CD4-positive, alpha-beta T cell (primary cell): ENCODE data around the gene FAM222B. TPM values are rescaled to one million over a fixed set of nuclear protein-coding genes. Genes with fewer than 3 reads are reported as not detected.
A peak's percentile ranks its signal among the peaks of the same experiment; 100 is the strongest.

Experiments used
- ATAC-seq: fragments of 200-7000 bp; cut with Tn5 transposase; one replicate; pipeline ENCODE4 v1.10.0; 2022; ENCODE audit warnings: mild to moderate bottlenecking; ENCODE audit not compliant: poor library complexity
- CTCF ChIA-PET: fragments of 350-600 bp; sonication (Branson Sonifier 250); formaldehyde crosslinking; loops from one replicate; lab custom pipeline; 2021; ENCODE audit warnings: antibody characterized with exemption, inconsistent platforms; lab: Charles Lee
- POLR2A ChIA-PET: fragments of 350-600 bp; sonication (Branson Sonifier 250); formaldehyde crosslinking; loops from one replicate; lab custom pipeline; 2021; ENCODE audit warnings: antibody characterized with exemption, inconsistent platforms; lab: Charles Lee
- DNase-seq, 14 experiments: peaks; one replicate each; pipeline ENCODE4 v3.0.0-alpha.2; 2013 to 2020; ENCODE audit warnings: mixed read lengths in 2 of 14
- H3K27ac ChIP-seq, 2 donors: one replicate each; pipeline versions ENCODE4 v1.5.1 to v1.7.0; 2013; ENCODE audit warnings: low read length in 2 of 2, low read depth in 1 of 2, mild to moderate bottlenecking in 1 of 2
- H3K27me3 ChIP-seq, 2 experiments: 1 replicate in 1 of 2; 2 replicates in 1 of 2; pipeline versions ENCODE4 v1.6.1 to v1.7.0; 2013; ENCODE audit warnings: low read length in 2 of 2, control low read depth in 1 of 2, mild to moderate bottlenecking in 1 of 2, moderate library complexity in 1 of 2; ENCODE audit not compliant: insufficient read depth in 2 of 2, control insufficient read depth in 1 of 2
- H3K36me3 ChIP-seq: one replicate; pipeline ENCODE4 v1.6.1; 2013; ENCODE audit warnings: low read length, control low read depth; ENCODE audit not compliant: insufficient read depth
- H3K4me1 ChIP-seq: one replicate; pipeline ENCODE4 v1.6.1; 2013; ENCODE audit warnings: low read length, control low read depth; ENCODE audit not compliant: insufficient read depth
- H3K4me3 ChIP-seq: one replicate; pipeline ENCODE4 v1.5.1; 2013; ENCODE audit warnings: mild to moderate bottlenecking, low read length, moderate library complexity
- H3K9me3 ChIP-seq, 2 experiments: 1 replicate in 1 of 2; 2 replicates in 1 of 2; pipeline versions ENCODE4 v1.6.1 to v1.7.0; 2013; ENCODE audit warnings: low read length in 2 of 2, mild to moderate bottlenecking in 2 of 2, control low read depth in 1 of 2, moderate library complexity in 1 of 2; ENCODE audit not compliant: control insufficient read depth in 1 of 2, insufficient read depth in 1 of 2
- H3K27ac Mint-ChIP-seq: one replicate; pipeline ENCODE4 v1.8.0; 2020; ENCODE audit warnings: mixed read lengths
- H3K27me3 Mint-ChIP-seq: one replicate; pipeline ENCODE4 v1.8.0; 2021; ENCODE audit warnings: mixed read lengths
- H3K36me3 Mint-ChIP-seq: one replicate; pipeline ENCODE4 v1.8.0; 2021; ENCODE audit warnings: low read depth, mixed read lengths
- H3K4me1 Mint-ChIP-seq: one replicate; pipeline ENCODE4 v1.8.0; 2021; ENCODE audit warnings: low read depth, mixed read lengths
- H3K4me3 Mint-ChIP-seq: one replicate; pipeline ENCODE4 v1.8.0; 2020; ENCODE audit warnings: mild to moderate bottlenecking, mixed read lengths
- H3K9me3 Mint-ChIP-seq: one replicate; pipeline ENCODE4 v1.8.0; 2020; ENCODE audit warnings: mixed read lengths
- intact Hi-C, 2 experiments: fragments of 100-400 bp; cut with DNase I in 1 of 2; cut with micrococcal nuclease in 1 of 2; formaldehyde crosslinking; loops; one replicate each; pipeline versions ENCODE4 v1.15.1 to v1.9.0; 2023 to 2025; cut with DNase I, micrococcal nuclease
- total RNA-seq, 174 experiments: library from RNA in 2 of 174; stranded (reverse) in 2 of 174; gene quantifications; one replicate each; pipeline ENCODE4 v1.2.3 and lab custom pipeline; 2021 to 2026
- TF ChIP-seq, protein P1 (sequence below): fragments of 200-600 bp; IDR thresholded peaks from one replicate; pipeline ENCODE4 v1.8.0; 2022; ENCODE audit warnings: antibody characterized with exemption, mild to moderate bottlenecking

Gene FAM222B
- total RNA-seq, 2 experiments from 2014 or later = 17.3 to 17.5 TPM

DNA sequence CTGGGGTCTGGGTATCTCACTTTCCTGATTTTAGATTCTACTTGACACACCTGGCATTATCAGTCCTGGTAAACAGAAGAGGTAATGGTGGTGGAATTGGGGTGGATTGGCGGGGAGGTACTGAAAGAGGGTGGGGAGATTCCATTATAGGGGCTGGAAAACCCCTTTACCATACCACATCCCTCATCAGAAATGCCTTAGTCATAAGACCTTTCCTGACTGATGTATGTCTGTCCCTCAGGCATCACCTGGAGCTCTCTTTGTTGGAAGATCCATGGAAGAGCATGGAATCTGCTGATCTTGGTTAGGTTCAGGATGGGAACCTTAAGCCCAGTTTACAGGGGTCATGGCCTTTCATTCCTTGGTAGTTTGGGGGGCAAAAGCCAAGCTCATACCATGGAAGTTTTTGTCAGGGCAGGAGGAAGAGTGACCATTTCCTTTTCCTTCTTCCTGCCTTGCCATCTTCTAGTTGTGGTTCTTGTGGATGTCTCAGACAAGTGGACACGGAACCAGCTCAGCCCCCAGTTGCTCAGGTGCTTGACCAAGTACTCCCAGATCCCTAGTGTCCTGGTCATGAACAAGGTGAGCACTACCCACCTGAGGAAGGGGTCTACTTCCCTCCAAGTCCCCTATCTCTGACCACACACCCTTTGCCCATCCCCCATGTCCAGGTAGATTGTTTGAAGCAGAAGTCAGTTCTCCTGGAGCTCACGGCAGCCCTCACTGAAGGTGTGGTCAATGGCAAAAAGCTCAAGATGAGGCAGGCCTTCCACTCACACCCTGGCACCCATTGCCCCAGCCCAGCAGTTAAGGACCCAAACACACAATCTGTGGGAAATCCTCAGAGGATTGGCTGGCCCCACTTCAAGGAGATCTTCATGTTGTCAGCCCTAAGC lies 15.6 kb upstream of the FAM222B start:
- intact Hi-C loops = loop anchor here in 1 of 2 experiments (2.0 to 5.0 kb wide), 3 partner anchors 39 to 94 kb away; partner anchors contain the start of genes FLOT2 and PHF12
- Mint-ChIP-seq H3K27ac (no peak overlapping the region), H3K36me3 (peaks cover 42% of the 10 kb centered on the region), H3K4me3 (peak overlapping the region; percentile 66), H3K9me3 (no peaks in the 10 kb centered on the region), H3K27me3 (no peaks in the 10 kb centered on the region), H3K4me1 (peaks cover 18% of the 10 kb centered on the region)
- TF ChIP-seq, protein P1, sequence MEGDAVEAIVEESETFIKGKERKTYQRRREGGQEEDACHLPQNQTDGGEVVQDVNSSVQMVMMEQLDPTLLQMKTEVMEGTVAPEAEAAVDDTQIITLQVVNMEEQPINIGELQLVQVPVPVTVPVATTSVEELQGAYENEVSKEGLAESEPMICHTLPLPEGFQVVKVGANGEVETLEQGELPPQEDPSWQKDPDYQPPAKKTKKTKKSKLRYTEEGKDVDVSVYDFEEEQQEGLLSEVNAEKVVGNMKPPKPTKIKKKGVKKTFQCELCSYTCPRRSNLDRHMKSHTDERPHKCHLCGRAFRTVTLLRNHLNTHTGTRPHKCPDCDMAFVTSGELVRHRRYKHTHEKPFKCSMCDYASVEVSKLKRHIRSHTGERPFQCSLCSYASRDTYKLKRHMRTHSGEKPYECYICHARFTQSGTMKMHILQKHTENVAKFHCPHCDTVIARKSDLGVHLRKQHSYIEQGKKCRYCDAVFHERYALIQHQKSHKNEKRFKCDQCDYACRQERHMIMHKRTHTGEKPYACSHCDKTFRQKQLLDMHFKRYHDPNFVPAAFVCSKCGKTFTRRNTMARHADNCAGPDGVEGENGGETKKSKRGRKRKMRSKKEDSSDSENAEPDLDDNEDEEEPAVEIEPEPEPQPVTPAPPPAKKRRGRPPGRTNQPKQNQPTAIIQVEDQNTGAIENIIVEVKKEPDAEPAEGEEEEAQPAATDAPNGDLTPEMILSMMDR = no peak
- H3K27ac ChIP-seq = no peak overlapping the region
- H3K36me3 ChIP-seq = peaks cover 31% of the 10 kb centered on the region
- POLR2A ChIA-PET = interaction anchor here (1.1 kb wide), 1 partner anchor 130 kb away, joined by 3 read pairs; no protein-coding TSS in a partner anchor
- no peaks in the 10 kb centered on the region for H3K27me3 ChIP-seq
- no peaks in the 10 kb centered on the region for H3K9me3 ChIP-seq
- CTCF ChIA-PET = interaction anchor here (1.4 to 1.7 kb wide), 3 partner anchors 9 to 94 kb away, joined by 4 to 5 read pairs (median 5); partner anchors contain the start of gene DHRS13
- H3K4me3 ChIP-seq = no peak overlapping the region
- DNase-seq = peak in 1 of 14 experiments; percentile 13
- no peak for ATAC-seq
- peaks cover 18% of the 10 kb centered on the region for H3K4me1 ChIP-seq

DNA sequence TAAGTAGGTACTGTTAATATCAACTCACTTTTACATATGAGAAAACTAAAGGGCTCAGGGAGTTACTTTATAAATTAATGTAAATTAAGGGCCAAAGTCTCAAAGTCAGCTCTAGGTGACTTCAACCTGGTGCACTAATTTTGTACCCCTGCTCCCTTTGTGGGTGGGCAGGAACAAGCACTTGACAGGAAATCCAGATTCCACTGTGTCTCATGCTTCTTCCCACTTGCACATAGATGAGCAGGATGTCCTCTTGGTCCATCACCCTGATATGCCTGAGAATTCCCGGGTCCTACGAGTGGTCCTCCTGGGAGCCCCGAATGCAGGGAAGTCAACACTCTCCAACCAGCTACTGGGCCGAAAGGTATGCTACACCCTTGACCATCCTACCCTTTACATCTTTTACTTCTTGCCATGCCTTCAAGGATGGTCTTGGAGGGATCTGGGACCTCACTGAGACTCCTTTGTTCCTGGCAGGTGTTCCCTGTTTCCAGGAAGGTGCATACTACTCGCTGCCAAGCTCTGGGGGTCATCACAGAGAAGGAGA lies 13.5 kb upstream of the FAM222B start:
- Histone ChIP-seq H3K27me3 (no peaks in the 10 kb centered on the region), H3K27ac (no peak overlapping the region), H3K9me3 (no peaks in the 10 kb centered on the region), H3K36me3 (peaks cover 31% of the 10 kb centered on the region), H3K4me1 (peaks cover 15% of the 10 kb centered on the region), H3K4me3 (no peak overlapping the region)
- H3K27ac Mint-ChIP-seq = no peak overlapping the region
- H3K4me3 Mint-ChIP-seq = peak overlapping the region; percentile 91
- intact Hi-C loops = loop anchor here in 1 of 2 experiments (2.0 to 5.0 kb wide), 3 partner anchors 41 to 96 kb away; partner anchors contain the start of genes FLOT2 and PHF12
- H3K36me3 Mint-ChIP-seq = peaks cover 39% of the 10 kb centered on the region
- POLR2A ChIA-PET = interaction anchor here (1.6 to 2.5 kb wide), 2 partner anchors 15 to 42 kb away, joined by 6 to 8 read pairs; partner anchors contain the start of gene FLOT2
- CTCF ChIA-PET = interaction anchor here (1.0 to 2.4 kb wide), 3 partner anchors 13 to 92 kb away, joined by 3 to 7 read pairs (median 5); partner anchors contain the start of genes DHRS13 and FAM222B
- H3K9me3 Mint-ChIP-seq = no peaks in the 10 kb centered on the region
- H3K27me3 Mint-ChIP-seq = no peaks in the 10 kb centered on the region
- H3K4me1 Mint-ChIP-seq = peaks cover 18% of the 10 kb centered on the region
- DNase-seq (no peak), ATAC-seq (no peak)
- TF ChIP-seq, protein P1 = no peak

GRCh38 chr17:28855336-28855679 lies 12.7 kb upstream of the FAM222B start:
- ChIA-PET CTCF (interaction anchor here (0.6 to 2.4 kb wide), 3 partner anchors 12 to 47 kb away, joined by 3 to 7 read pairs (median 5); partner anchors contain the start of genes DHRS13 and FAM222B), POLR2A (interaction anchor here (1.0 to 2.5 kb wide), 4 partner anchors 13 to 94 kb away, joined by 5 to 8 read pairs (median 6); partner anchors contain the start of genes FAM222B and FLOT2)
- Mint-ChIP-seq H3K27me3 (no peaks in the 10 kb centered on the region), H3K4me3 (peak overlapping the region; percentile 91), H3K9me3 (no peaks in the 10 kb centered on the region), H3K4me1 (peaks cover 18% of the 10 kb centered on the region), H3K27ac (peak overlapping the region; percentile 78), H3K36me3 (peaks cover 31% of the 10 kb centered on the region)
- H3K27ac ChIP-seq = peak overlapping the region; percentile 39 to 65
- no peak for DNase-seq
- TF ChIP-seq, protein P1 = no peak
- intact Hi-C loops = loop anchor here (2.0 to 5.0 kb wide), 3 partner anchors 43 to 97 kb away; partner anchors contain the start of genes DHRS13 (in 2 of the 2) and PHF12 (in 1 of the 2)
- no peaks in the 10 kb centered on the region for H3K9me3 ChIP-seq
- peaks cover 15% of the 10 kb centered on the region for H3K4me1 ChIP-seq
- ATAC-seq = no peak
- H3K27me3 ChIP-seq = no peaks in the 10 kb centered on the region
- H3K36me3 ChIP-seq = peaks cover 25% of the 10 kb centered on the region
- peak overlapping the region; percentile 96 for H3K4me3 ChIP-seq
